HG02623 (cell line): ENCODE data around the gene DGKH.
A peak's percentile ranks its signal among the peaks of the same experiment; 100 is the strongest.

Experiments
- ATAC-seq: cut with Tn5 transposase; IDR thresholded peaks from one replicate; pipeline ENCODE4 v1.9.1; 2021; ENCODE audit warnings: moderate library complexity; ENCODE audit not compliant: unreplicated experiment

Gene DGKH

GRCh38 chr13:42271337-42272114, 223.1 kb downstream of the DGKH start:
- peak; percentile 84 for ATAC-seq

DNA sequence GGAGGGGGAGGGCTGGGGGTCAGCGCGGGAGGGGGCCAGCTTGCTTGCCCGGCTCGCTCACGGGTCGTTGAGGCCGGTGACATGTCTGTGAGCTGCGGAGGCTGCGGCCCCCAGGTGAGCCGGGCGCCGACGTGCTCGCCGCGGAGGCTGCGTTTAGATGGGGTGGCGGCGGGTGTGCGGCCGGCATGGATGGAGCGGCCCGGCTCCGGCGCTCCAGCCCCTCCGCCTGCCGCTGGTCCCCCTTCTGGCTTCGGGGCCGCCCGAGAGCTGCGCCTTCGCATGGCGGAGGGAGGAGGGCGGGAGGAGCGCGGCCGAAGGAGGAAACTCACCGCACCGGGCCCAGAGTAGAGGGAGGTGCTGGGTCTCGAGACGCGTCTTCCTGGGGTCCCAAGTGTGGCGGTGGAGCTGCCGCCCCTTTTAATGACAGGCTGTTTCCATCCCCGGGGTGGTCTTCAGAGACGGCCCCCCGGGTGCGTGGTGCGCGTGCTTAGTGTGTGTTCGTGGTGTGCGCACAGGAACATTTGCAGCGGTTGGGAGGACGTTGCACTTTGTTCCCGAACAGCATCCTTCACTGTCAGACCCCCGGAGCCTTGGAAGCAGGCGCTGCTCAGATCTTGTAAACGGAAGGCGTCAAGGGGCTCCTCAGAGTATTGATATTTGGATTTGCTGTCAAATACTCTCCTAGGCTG, 223.8 kb downstream of the DGKH start, which contains the start of gene AKAP11:
TSS of gene AKAP11 (plus strand) at position 38 of the 689 bp plus-strand sequence. CDS start 14,197 bp downstream, outside the sequence.
- peak; percentile 27 for ATAC-seq

GRCh38 chr13:42272804-42273175, 224.3 kb downstream of the DGKH start:
- no peak for ATAC-seq

- no peak for ATAC-seq
Observed at GRCh38 chr13:42274386-42275097, 226.1 kb downstream of the DGKH start.

GRCh38 chr13:42275098-42275471, 226.6 kb downstream of the DGKH start:
- ATAC-seq: no peak

GRCh38 chr13:42275506-42275905, 227.1 kb downstream of the DGKH start:
- ATAC-seq: no peak

- ATAC-seq: no peak
Observed at GRCh38 chr13:42276683-42277082, 228.2 kb downstream of the DGKH start.

- no peak for ATAC-seq
Observed at GRCh38 chr13:42277618-42278276, 229.3 kb downstream of the DGKH start.

GRCh38 chr13:42279080-42279479, 230.6 kb downstream of the DGKH start:
- ATAC-seq: no peak

GRCh38 chr13:42279986-42280385, 231.5 kb downstream of the DGKH start:
- no peak for ATAC-seq

DNA sequence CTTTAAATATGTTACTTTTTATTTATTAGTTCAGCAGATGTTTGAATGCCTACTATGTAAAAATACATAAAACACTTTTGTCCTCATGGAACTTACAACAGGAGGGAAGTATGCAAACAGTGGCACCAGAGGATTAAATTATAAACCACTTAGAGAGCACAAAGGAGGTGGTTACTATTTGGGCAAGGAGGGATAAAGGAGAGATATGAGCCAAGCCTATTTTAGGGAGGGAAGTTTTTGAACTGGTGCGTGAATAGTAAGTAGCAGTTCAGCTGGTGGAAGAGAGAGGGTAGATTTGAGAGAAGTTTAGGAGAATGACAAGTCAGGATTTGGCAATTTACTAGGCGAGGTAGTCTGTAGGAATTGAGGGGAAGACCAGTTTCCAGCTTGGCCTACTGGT, 232.1 kb downstream of the DGKH start:
- ATAC-seq: no peak

- no peak for ATAC-seq
Observed at GRCh38 chr13:42283574-42283973, 235.1 kb downstream of the DGKH start.

DNA sequence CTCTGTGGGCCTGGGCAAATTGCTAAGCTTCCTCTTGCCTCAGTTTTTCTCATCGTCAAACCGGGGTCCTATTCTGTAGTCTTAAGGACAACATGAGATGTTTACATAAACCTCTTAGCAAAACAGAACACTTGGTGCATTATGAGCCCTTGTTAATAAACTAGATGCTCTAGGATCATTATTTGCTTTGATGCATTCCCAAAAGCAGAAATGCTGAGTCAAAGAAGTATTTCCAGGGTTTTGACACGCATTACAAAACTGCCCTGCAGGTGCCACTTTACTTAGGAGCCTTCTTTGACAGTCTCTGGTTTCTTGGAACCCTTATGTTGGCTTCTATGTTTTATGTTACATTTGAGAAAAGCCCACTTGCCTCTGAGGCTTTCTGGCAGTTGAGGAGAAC, 235.6 kb downstream of the DGKH start:
- ATAC-seq: no peak
